ENCODE data around the gene UBB. TPM values are rescaled to one million over a fixed set of nuclear protein-coding genes. Genes with fewer than 3 reads are reported as not detected.

UBB gene
- 533 to 846 TPM (median 762 TPM) in 3 replicates for polyA plus RNA-seq
- polyA plus RNA-seq (2011; ENCODE audit: low read depth): 1,565 TPM
- 801 and 945 TPM in 2 replicates for polyA plus RNA-seq (2011; cell fraction: cytosol; rRNA removed)
- polyA plus RNA-seq (2011; cell fraction: nucleus; rRNA removed): 771 and 944 TPM in 2 replicates
- polyA plus RNA-seq (2012; ENCODE audit: low replicate concordance): 1,038 and 1,360 TPM in 2 replicates
- 792 to 880 TPM (median 870 TPM) in 3 replicates for polyA minus RNA-seq
- 525 TPM for polyA minus RNA-seq (2011; cell fraction: cytosol; rRNA and poly(A)+ RNA removed)
- polyA minus RNA-seq (2011; cell fraction: nucleus; rRNA and poly(A)+ RNA removed): 230 and 326 TPM in 2 replicates

GRCh38 chr17:16380640-16381495 is at the start of gene UBB:
Gene UBB (plus strand): TSS chr17:16381091. CDS start chr17:16381908, 817 bp downstream.
- dilution Hi-C loops (cut with MboI; ENCODE audit: extremely low pct_ligation_motif_present, low sequenced_read_pairs): no loop called here
- TF ChIP-seq EZH2 (IDR thresholded peaks at IDR 0.05; ENCODE audit: low read length) (no peak), CTCF (optimal IDR thresholded peaks at IDR 0.05 in 1 of 3, IDR thresholded peaks at IDR 0.05 in 1 of 3, conservative IDR thresholded peaks at IDR 0.05 in 1 of 3; ENCODE audit: extremely low read depth in 1 of 3, insufficient read depth in 2 of 3, low read length in 3 of 3) (peak in 1 of 3 experiments; percentile 4)
- FAIRE-seq (no peak), DNase-seq (ENCODE audit: low read depth, low spot score) (peak; percentile 93)
- H3K79me2 ChIP-seq (ENCODE audit: control insufficient read depth, insufficient read depth, low read length): peaks cover 19% of the 10 kb centered on the region
- H3K9me3 ChIP-seq (ENCODE audit: control insufficient read depth, low read depth, low read length): no peaks in the 10 kb centered on the region
- no peaks in the 10 kb centered on the region for H3K9me1 ChIP-seq (ENCODE audit: control insufficient read depth, extremely low read depth, insufficient read depth, low read length)
- peak within 1 kb of the TSS; percentile 94 for H3K9ac ChIP-seq (ENCODE audit: control insufficient read depth, extremely low read depth, insufficient read depth, low read length)
- no peaks in the 10 kb centered on the region for H3K27me3 ChIP-seq (ENCODE audit: control insufficient read depth, extremely low read depth, insufficient read depth, low read length)
- H3K4me3 ChIP-seq (ENCODE audit: control insufficient read depth in 2 of 3, extremely low read depth in 1 of 3, insufficient read depth in 2 of 3, low read depth in 1 of 3, low read length in 3 of 3): peak within 1 kb of the TSS; percentile 61 to 98 (median 95)
- peak within 1 kb of the TSS; percentile 98 for H2AFZ ChIP-seq (ENCODE audit: control insufficient read depth, low read length)
- peaks cover 2 to 6% of the 10 kb centered on the region in 2 experiments for H3K36me3 ChIP-seq (ENCODE audit: control insufficient read depth in 2 of 2, extremely low read depth in 1 of 2, insufficient read depth in 2 of 2, low read length in 2 of 2)
- peak within 1 kb of the TSS; percentile 99 for H3K27ac ChIP-seq (ENCODE audit: control insufficient read depth, insufficient read depth, low read length)
- peak within 1 kb of the TSS; percentile 94 for H3K4me2 ChIP-seq (ENCODE audit: control insufficient read depth, extremely low read depth, insufficient read depth, low read depth, low read length)
- H4K20me1 ChIP-seq (ENCODE audit: control insufficient read depth, extremely low read depth, insufficient read depth, low read length): peaks cover 15% of the 10 kb centered on the region
- peaks cover 21% of the 10 kb centered on the region for H3K4me1 ChIP-seq (ENCODE audit: control insufficient read depth, extremely low read depth, insufficient read depth, low read length)

GRCh38 chr17:16338391-16338790 is 42.5 kb upstream of the UBB start:
- no peaks in the 10 kb centered on the region for H3K9me1 ChIP-seq (ENCODE audit: control insufficient read depth, extremely low read depth, insufficient read depth, low read length)
- dilution Hi-C loops (cut with MboI; ENCODE audit: extremely low pct_ligation_motif_present, low sequenced_read_pairs): no loop called here
- H2AFZ ChIP-seq (ENCODE audit: control insufficient read depth, low read length): no peak overlapping the region
- no peaks in the 10 kb centered on the region for H4K20me1 ChIP-seq (ENCODE audit: control insufficient read depth, extremely low read depth, insufficient read depth, low read length)
- DNase-seq (ENCODE audit: low read depth, low spot score): no peak
- TF ChIP-seq EZH2 (IDR thresholded peaks at IDR 0.05; ENCODE audit: low read length): no peak
- TF ChIP-seq CTCF (optimal IDR thresholded peaks at IDR 0.05 in 1 of 3, IDR thresholded peaks at IDR 0.05 in 1 of 3, conservative IDR thresholded peaks at IDR 0.05 in 1 of 3; ENCODE audit: extremely low read depth in 1 of 3, insufficient read depth in 2 of 3, low read length in 3 of 3): no peak
- no peak overlapping the region for H3K4me2 ChIP-seq (ENCODE audit: control insufficient read depth, extremely low read depth, insufficient read depth, low read depth, low read length)
- no peak overlapping the region for H3K27ac ChIP-seq (ENCODE audit: control insufficient read depth, insufficient read depth, low read length)
- H3K36me3 ChIP-seq (ENCODE audit: control insufficient read depth in 2 of 2, extremely low read depth in 1 of 2, insufficient read depth in 2 of 2, low read length in 2 of 2): peaks cover 2 to 8% of the 10 kb centered on the region in 2 experiments
- H3K27me3 ChIP-seq (ENCODE audit: control insufficient read depth, extremely low read depth, insufficient read depth, low read length): no peaks in the 10 kb centered on the region
- no peak overlapping the region for H3K9ac ChIP-seq (ENCODE audit: control insufficient read depth, extremely low read depth, insufficient read depth, low read length)
- no peaks in the 10 kb centered on the region for H3K79me2 ChIP-seq (ENCODE audit: control insufficient read depth, insufficient read depth, low read length)
- no peak overlapping the region for H3K4me3 ChIP-seq (ENCODE audit: control insufficient read depth in 2 of 3, extremely low read depth in 1 of 3, insufficient read depth in 2 of 3, low read depth in 1 of 3, low read length in 3 of 3)
- no peak for FAIRE-seq
- no peaks in the 10 kb centered on the region for H3K4me1 ChIP-seq (ENCODE audit: control insufficient read depth, extremely low read depth, insufficient read depth, low read length)
- no peaks in the 10 kb centered on the region for H3K9me3 ChIP-seq (ENCODE audit: control insufficient read depth, low read depth, low read length)

Data from keratinocyte (primary cell).